Stimulated activated CD8-positive, alpha-beta memory T cell treated with anti-CD3 and anti-CD28 coated beads, Interleukin-4, amount 100 ng/mL, for 1 hour (primary cell): ENCODE results near the gene UBTD2.
"Not testable (repeated sequence)": the region's sequence is repeated elsewhere in the genome, so short reads cannot be mapped to it uniquely, and the experiment has no call there.

Experiments
- DNase-seq, 2 donors: peaks; one replicate each; pipeline ENCODE4 v3.0.0-alpha.2; 2020; ENCODE audit warnings: low read depth in 2 of 2, low spot score in 1 of 2

Gene UBTD2

GRCh38 chr5:172293054-172293744, 9.6 kb upstream of the UBTD2 start:
- peak; percentile 25 to 34 for DNase-seq

GRCh38 chr5:172291837-172292236, 8.3 kb upstream of the UBTD2 start:
- not testable (repeated sequence) for DNase-seq

- no peak for DNase-seq
Measured at GRCh38 chr5:172288465-172288864, 4.9 kb upstream of the UBTD2 start.

GRCh38 chr5:172287140-172287539, 3.6 kb upstream of the UBTD2 start:
- DNase-seq, result not testable (repeated sequence)

GRCh38 chr5:172285226-172286143, 1.9 kb upstream of the UBTD2 start:
- DNase-seq, result no peak

- no peak for DNase-seq
Measured at GRCh38 chr5:172284611-172284980, 1.0 kb upstream of the UBTD2 start.

GRCh38 chr5:172283862-172284610, 472 bp upstream of the UBTD2 start:
- DNase-seq, result peak; percentile 41 to 62

GRCh38 chr5:172282272-172283019, 1.1 kb downstream of the UBTD2 start:
- no peak for DNase-seq

- no peak for DNase-seq
Measured at GRCh38 chr5:172281346-172281745, 2.2 kb downstream of the UBTD2 start.

- no peak for DNase-seq
Measured at GRCh38 chr5:172280929-172281328, 2.6 kb downstream of the UBTD2 start.

- DNase-seq, result no peak
Measured at GRCh38 chr5:172280317-172280716, 3.2 kb downstream of the UBTD2 start.

- no peak for DNase-seq
Measured at GRCh38 chr5:172278356-172278755, 5.2 kb downstream of the UBTD2 start.

GRCh38 chr5:172276214-172276613, 7.3 kb downstream of the UBTD2 start:
- DNase-seq, result no peak

GRCh38 chr5:172274951-172275753, 8.4 kb downstream of the UBTD2 start:
- no peak for DNase-seq

- no peak for DNase-seq
Measured at GRCh38 chr5:172267943-172268342, 15.6 kb downstream of the UBTD2 start.

- DNase-seq, result no peak
Measured at GRCh38 chr5:172266676-172267092, 16.9 kb downstream of the UBTD2 start.

GRCh38 chr5:172266071-172266675, 17.4 kb downstream of the UBTD2 start:
- no peak for DNase-seq

GRCh38 chr5:172264815-172265395, 18.7 kb downstream of the UBTD2 start:
- DNase-seq, result no peak

- no peak for DNase-seq
Measured at GRCh38 chr5:172255444-172255843, 28.1 kb downstream of the UBTD2 start.
